ENCODE measurements around the gene STRBP. TPM values are rescaled to one million over a fixed set of nuclear protein-coding genes. Genes with fewer than 3 reads are reported as not detected.

STRBP gene
- total and polyA plus RNA-seq, 9 of the 15 experiments (the other 6 are each of a cell fraction or from before 2014, with no cell fraction given): 27.7 to 84.0 (median 70.2) TPM

- in situ Hi-C loops (cut with MboI) (no loop called here), intact Hi-C loops (cut with micrococcal nuclease) (no loop called here)
- H3K27me3 ChIP-seq (ENCODE audit: control insufficient read depth in 2 of 2, insufficient read depth in 2 of 2, low read length in 2 of 2): no peaks in the 10 kb centered on the region
- H3K9ac ChIP-seq (ENCODE audit: insufficient read depth in 1 of 2, low read depth in 2 of 2, low read length in 2 of 2): no peak overlapping the region
- H4K20me1 ChIP-seq (replicated peaks; ENCODE audit: control insufficient read depth, insufficient read depth, low read length): no peaks in the 10 kb centered on the region
- ATAC-seq (no peak), DNase-seq (ENCODE audit: extremely low read depth in 1 of 4, low spot score in 3 of 4) (no peak), FAIRE-seq (no peak)
- ChIA-PET CTCF (ENCODE audit: low intra/inter-chr PET ratio) (no interaction called here), POLR2A (no interaction called here)
- no peaks in the 10 kb centered on the region for H3K4me1 ChIP-seq (replicated peaks in 1 of 2; ENCODE audit: control insufficient read depth in 2 of 2, insufficient read depth in 2 of 2, low read length in 2 of 2)
- no peak overlapping the region for H3K4me2 ChIP-seq (ENCODE audit: insufficient read depth, low read length)
- no peak overlapping the region for H2AFZ ChIP-seq (ENCODE audit: low read depth, low read length)
- no peaks in the 10 kb centered on the region for H3K9me3 ChIP-seq (replicated peaks; ENCODE audit: control insufficient read depth, insufficient read depth, low read depth, low read length)
- WGBS (ENCODE audit: insufficient coverage, low coverage, missing lambda C conversion rate): 78% methylated on average over 2 of the region's 4 CpGs
- H3K9me1 ChIP-seq (ENCODE audit: control insufficient read depth, insufficient read depth, low read length): no peaks in the 10 kb centered on the region
- no TSS peak for BruUV-seq (replicated peaks)
- H3K36me3 ChIP-seq (ENCODE audit: control insufficient read depth, insufficient read depth, low read length): peaks cover 61% of the 10 kb centered on the region
- no peak overlapping the region for H3K4me3 ChIP-seq
- H3K79me2 ChIP-seq (ENCODE audit: control insufficient read depth, insufficient read depth, low read length): no peaks in the 10 kb centered on the region
- no peak overlapping the region for H3K27ac ChIP-seq (ENCODE audit: extremely low read depth, low read depth, low read length)
- TF ChIP-seq SNIP1 (IDR thresholded peaks at IDR 0.05; ENCODE audit: low read depth): no peak
- no peak for TF ChIP-seq FUS (optimal IDR thresholded peaks at IDR 0.05; ENCODE audit: low read depth, low read length)
- TF ChIP-seq SMAD4 (CRISPR knock-in tag; conservative IDR thresholded peaks at IDR 0.05): no peak
- no peak for TF ChIP-seq JUNB (CRISPR knock-in tag; conservative IDR thresholded peaks at IDR 0.05)
- no peak for TF ChIP-seq ASH1L (IDR thresholded peaks at IDR 0.05; ENCODE audit: borderline replicate concordance, low read depth, partially characterized antibody)
- no peak for TF ChIP-seq ZBTB34 (CRISPR knock-in tag; IDR thresholded peaks at IDR 0.05)
- no peak for TF ChIP-seq SMAD1 (IDR thresholded peaks at IDR 0.05; ENCODE audit: low read depth, low read length, partially characterized antibody)
- TF ChIP-seq NKRF (IDR thresholded peaks at IDR 0.05; ENCODE audit: borderline replicate concordance): no peak
- no peak for TF ChIP-seq TCF15 (CRISPR knock-in tag; IDR thresholded peaks at IDR 0.05)
- TF ChIP-seq NFRKB (IDR thresholded peaks at IDR 0.05; ENCODE audit: low read depth): no peak
- TF ChIP-seq ATF7 (IDR thresholded peaks at IDR 0.05): no peak
- no peak for TF ChIP-seq ZNF318 (IDR thresholded peaks at IDR 0.05; ENCODE audit: borderline replicate concordance in 1 of 2, low read depth in 1 of 2)
Observed at GRCh38 chr9:123098096-123098459, 170.3 kb downstream of the STRBP start.

All from K562 (cell line).